GM21528 (cell line): ENCODE results near the gene MAGEC3.

Experiments used
- ATAC-seq: cut with Tn5 transposase; IDR thresholded peaks from one replicate; pipeline ENCODE4 v1.9.1; 2021; ENCODE audit warnings: mild to moderate bottlenecking, moderate library complexity; ENCODE audit not compliant: unreplicated experiment, low FRiP score

Gene MAGEC3

GRCh38 chrX:141936080-141936479, 98.0 kb downstream of the MAGEC3 start:
- no peak for ATAC-seq

DNA sequence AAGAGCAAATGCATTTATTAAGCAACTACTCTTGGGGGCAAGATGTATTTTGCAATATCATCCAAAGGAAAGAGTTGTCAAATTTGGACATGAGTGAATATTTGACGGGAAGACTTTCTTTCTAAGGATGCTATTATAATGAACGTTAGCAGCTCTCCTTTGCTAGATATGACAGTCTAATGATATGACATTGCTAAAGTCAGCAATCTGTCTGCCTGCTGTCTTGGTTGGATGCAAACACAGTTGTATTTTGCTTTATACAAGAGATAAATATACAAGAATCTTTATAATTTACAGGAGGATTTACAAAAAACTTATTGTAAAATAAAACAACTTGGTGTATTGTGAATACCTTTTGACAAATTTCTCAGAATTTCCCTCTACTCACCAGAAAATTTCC, 103.1 kb downstream of the MAGEC3 start:
- ATAC-seq, result no peak

GRCh38 chrX:141945426-141945825, 107.3 kb downstream of the MAGEC3 start:
- no peak for ATAC-seq

- ATAC-seq, result no peak
These were observed 109.2 kb downstream of the MAGEC3 start for GRCh38 chrX:141947350-141947749.
